Muscle of leg (tissue), 11 donors: Measurements from ENCODE around the gene CERCAM. TPM values are rescaled to one million over a fixed set of nuclear protein-coding genes. Genes with fewer than 3 reads are reported as not detected.
"Not testable (repeated sequence)": the region's sequence is repeated elsewhere in the genome, so short reads cannot be mapped to it uniquely, and the experiment has no call there.

Experiments used
- DNase-seq: peaks from one replicate; pipeline ENCODE4 v3.0.0; 2013
- H3K27ac ChIP-seq: one replicate; pipeline ENCODE4 v1.5.1; 2013; ENCODE audit warnings: mild to moderate bottlenecking, low read length, control low read depth
- H3K27me3 ChIP-seq: one replicate; pipeline ENCODE4 v1.6.1; 2013; ENCODE audit warnings: low read length; ENCODE audit not compliant: control insufficient read depth, insufficient read depth
- H3K36me3 ChIP-seq: one replicate; pipeline ENCODE4 v1.6.1; 2013; ENCODE audit warnings: low read length; ENCODE audit not compliant: control insufficient read depth, insufficient read depth
- H3K4me1 ChIP-seq: one replicate; pipeline ENCODE4 v1.6.1; 2013; ENCODE audit warnings: low read length; ENCODE audit not compliant: control insufficient read depth, insufficient read depth
- H3K4me3 ChIP-seq: one replicate; pipeline ENCODE4 v1.5.1; 2013; ENCODE audit warnings: low read length, control low read depth
- H3K9me3 ChIP-seq: replicated peaks from 2 replicates; pipeline ENCODE4 v1.6.1; 2013; ENCODE audit warnings: low read depth, low read length; ENCODE audit not compliant: control insufficient read depth
- WGBS: methylation state at CpG from one replicate; pipeline ENCODE4 v1.1.5; 2013; ENCODE audit warnings: missing lambda C conversion rate; ENCODE audit not compliant: insufficient coverage; 5-methylcytosine and 5-hydroxymethylcytosine counted together
- polyA plus RNA-seq, 8 donors: library from polyadenylated mRNA; unstranded; fragments of 120-200 nt; gene quantifications; one replicate each; pipeline versions ENCODE4 v1.2.1 to v1.2.3, GENCODE V29; 2013; ENCODE audit warnings: inconsistent platforms in 1 of 8, low replicate concordance in 1 of 8; ENCODE audit not compliant: insufficient read length in 8 of 8, insufficient read depth in 1 of 8
- total RNA-seq: library from RNA; stranded (reverse); fragments of 120-200 nt; gene quantifications from one replicate; pipeline ENCODE4 v1.2.4, GENCODE V29; 2013

The CERCAM gene
- total and polyA plus RNA-seq, 9 donors = 57.6 to 109 (median 95.6) TPM

DNA sequence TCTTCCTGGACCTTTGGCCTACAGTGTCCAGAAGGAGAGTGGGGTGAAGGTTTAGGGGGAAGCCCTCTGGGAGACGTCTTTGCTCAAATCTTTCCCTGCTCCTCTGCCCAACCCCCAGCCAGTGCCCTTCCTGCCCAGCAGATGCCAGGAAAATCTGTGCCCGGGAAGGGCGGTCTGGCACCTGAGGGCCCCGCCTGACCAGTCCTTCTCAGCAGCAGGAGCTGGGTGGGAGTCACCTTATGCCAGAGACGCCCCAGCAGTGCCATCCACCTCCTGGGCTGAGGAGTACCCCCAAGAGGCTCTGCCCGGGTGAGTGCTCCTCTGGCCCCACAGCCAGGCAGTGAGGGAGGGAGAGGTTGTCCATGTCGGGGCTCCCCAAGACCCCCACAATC, 14.9 kb upstream of the CERCAM start:
- no peaks in the 10 kb centered on the region for H3K9me3 ChIP-seq
- peaks cover 34% of the 10 kb centered on the region for H3K4me1 ChIP-seq
- H3K36me3 ChIP-seq = no peaks in the 10 kb centered on the region
- H3K27ac ChIP-seq = no peak overlapping the region
- WGBS = 72% methylated on average over 5 of the region's 7 CpGs
- peaks cover 2% of the 10 kb centered on the region for H3K27me3 ChIP-seq
- H3K4me3 ChIP-seq = no peak overlapping the region
- no peak for DNase-seq

- DNase-seq = no peak
- 58% methylated on average over 7 of the region's 9 CpGs for WGBS
- peaks cover 44% of the 10 kb centered on the region for H3K4me1 ChIP-seq
- H3K4me3 ChIP-seq = no peak overlapping the region
- H3K9me3 ChIP-seq = no peaks in the 10 kb centered on the region
- peak overlapping the region; percentile 7 for H3K27ac ChIP-seq
- no peaks in the 10 kb centered on the region for H3K36me3 ChIP-seq
- peaks cover 2% of the 10 kb centered on the region for H3K27me3 ChIP-seq
Measured at GRCh38 chr9:128406848-128407391, 13.7 kb upstream of the CERCAM start.

DNA sequence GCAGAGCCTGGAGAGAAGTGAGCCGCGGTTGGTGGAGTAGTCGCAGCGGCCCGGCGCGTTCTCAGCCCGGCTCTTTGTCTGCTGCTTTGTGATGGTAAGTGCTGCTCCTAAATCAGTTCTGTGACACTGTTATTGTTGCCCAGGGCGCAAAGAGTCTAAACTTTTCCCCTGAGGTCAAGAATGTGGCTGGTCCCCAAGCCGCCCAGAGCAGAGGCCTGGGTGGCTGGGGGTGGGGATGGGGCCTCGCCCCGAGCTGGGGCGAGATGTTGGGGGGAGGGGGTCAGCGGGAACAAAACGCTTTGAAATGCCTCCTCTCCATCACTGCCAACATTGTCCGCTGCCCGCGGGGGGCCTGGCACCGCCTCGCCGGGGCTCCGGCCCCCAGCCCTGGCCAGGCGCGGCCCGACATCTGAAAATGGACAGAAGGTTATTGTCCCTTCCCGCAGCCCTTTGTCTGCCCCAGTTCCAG, 11.7 kb upstream of the CERCAM start:
- no peaks in the 10 kb centered on the region for H3K36me3 ChIP-seq
- no peak overlapping the region for H3K27ac ChIP-seq
- H3K9me3 ChIP-seq = no peaks in the 10 kb centered on the region
- 36% methylated on average over 13 of the region's 26 CpGs for WGBS
- H3K4me3 ChIP-seq = no peak overlapping the region
- DNase-seq = no peak
- peaks cover 51% of the 10 kb centered on the region for H3K4me1 ChIP-seq
- H3K27me3 ChIP-seq = peaks cover 2% of the 10 kb centered on the region

- Histone ChIP-seq H3K36me3 (no peaks in the 10 kb centered on the region), H3K9me3 (no peaks in the 10 kb centered on the region), H3K4me1 (peaks cover 51% of the 10 kb centered on the region), H3K27ac (no peak overlapping the region), H3K27me3 (peaks cover 2% of the 10 kb centered on the region), H3K4me3 (no peak overlapping the region)
- 47% methylated on average over 4 of the region's 8 CpGs for WGBS
- DNase-seq = no peak
Measured at GRCh38 chr9:128409450-128409849, 11.2 kb upstream of the CERCAM start.

DNA sequence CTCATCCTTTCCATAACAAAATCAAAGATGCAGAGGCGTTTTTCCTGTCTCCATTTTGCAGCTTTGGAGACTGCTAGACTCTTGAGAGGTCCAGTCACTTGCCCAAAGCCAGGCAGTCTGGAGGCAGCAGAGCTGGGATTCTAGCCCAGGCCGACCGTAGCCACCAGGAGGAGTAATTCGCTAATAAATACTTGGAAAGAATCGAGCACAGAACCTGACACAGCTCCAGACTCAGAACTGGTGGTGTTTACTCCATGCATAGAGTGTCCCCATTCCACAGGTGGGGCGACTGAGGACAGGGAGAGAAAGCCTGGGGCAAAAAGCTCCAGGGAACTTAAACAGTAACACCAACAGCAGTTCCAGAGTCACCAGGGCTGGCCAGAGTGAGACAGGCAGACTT, 10.7 kb upstream of the CERCAM start:
- Histone ChIP-seq H3K36me3 (no peaks in the 10 kb centered on the region), H3K27ac (no peak overlapping the region), H3K27me3 (peaks cover 2% of the 10 kb centered on the region), H3K4me1 (peaks cover 51% of the 10 kb centered on the region), H3K9me3 (no peaks in the 10 kb centered on the region), H3K4me3 (no peak overlapping the region)
- WGBS = 27% methylated on average over 6 of the region's 6 CpGs
- peak; percentile 75 for DNase-seq

- Histone ChIP-seq H3K36me3 (no peaks in the 10 kb centered on the region), H3K4me1 (peaks cover 50% of the 10 kb centered on the region), H3K9me3 (no peaks in the 10 kb centered on the region), H3K4me3 (no peak overlapping the region), H3K27ac (peak overlapping the region; percentile 65), H3K27me3 (peaks cover 8% of the 10 kb centered on the region)
- peak; percentile 87 for DNase-seq
- 29% methylated on average over 10 of the region's 11 CpGs for WGBS
Measured at GRCh38 chr9:128411364-128412119, 9.1 kb upstream of the CERCAM start.

DNA sequence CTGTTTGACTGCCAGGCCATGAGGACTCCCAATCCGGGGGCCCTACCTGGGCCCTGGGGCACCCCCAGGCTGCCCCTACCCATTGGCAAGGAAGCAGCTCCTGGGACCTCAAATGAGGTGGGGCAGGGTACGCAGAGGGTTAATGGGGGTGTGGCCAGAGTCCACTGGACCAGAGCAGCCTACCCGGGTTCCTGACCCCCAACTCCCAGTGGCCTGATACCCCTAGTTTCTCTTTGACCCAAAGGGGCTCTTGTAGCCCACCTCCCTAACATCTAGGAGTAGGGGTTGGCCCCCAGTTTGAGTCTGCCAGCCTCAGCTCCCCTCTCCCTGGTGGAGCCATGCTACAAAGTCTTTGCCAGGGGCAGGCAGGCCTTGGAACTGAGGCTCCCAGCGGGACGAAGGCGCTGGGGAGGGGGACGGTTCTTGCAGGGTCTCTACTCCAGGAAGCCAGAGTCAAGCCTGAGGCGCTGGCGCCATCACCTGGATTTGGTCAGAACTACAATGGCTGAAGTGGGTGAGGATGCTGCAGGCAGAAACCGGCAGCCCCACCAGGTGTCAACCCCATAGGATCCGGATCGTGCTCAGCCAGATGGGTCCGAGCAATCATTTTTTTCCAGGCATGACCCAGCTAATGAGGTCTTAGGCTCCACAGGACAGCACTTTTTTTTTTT, 8.4 kb upstream of the CERCAM start:
- Histone ChIP-seq H3K27me3 (peaks cover 9% of the 10 kb centered on the region), H3K9me3 (no peaks in the 10 kb centered on the region), H3K4me1 (peaks cover 43% of the 10 kb centered on the region), H3K36me3 (no peaks in the 10 kb centered on the region), H3K27ac (peak overlapping the region; percentile 65), H3K4me3 (no peak overlapping the region)
- peak; percentile 77 for DNase-seq
- 6% methylated on average over 11 of the region's 13 CpGs for WGBS

DNA sequence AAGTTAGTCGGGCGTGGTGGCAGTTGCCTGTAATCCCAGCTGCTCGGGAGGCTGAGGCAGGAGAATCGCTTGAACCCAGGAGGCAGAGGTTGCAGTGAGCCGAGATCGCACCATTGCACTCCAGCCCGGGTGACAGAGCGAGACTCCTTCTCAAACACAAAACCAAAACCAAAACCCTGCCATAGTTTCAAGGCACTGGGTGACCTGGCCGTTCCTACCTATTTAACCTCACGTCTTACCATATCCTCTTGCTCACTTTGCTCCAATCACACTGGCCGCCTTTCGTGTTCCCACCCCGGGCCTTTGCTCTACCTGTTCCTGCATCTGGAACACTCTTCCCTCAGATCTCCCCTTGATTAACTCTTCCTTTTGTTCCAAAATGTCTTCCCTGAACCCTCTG, 6.9 kb upstream of the CERCAM start:
- H3K27me3 ChIP-seq, DNase-seq, H3K4me3 ChIP-seq, H3K9me3 ChIP-seq, H3K27ac ChIP-seq, H3K36me3 ChIP-seq: not testable (repeated sequence)
- 88% methylated on average over 13 of the region's 13 CpGs for WGBS
- peaks cover 32% of the 10 kb centered on the region for H3K4me1 ChIP-seq

DNA sequence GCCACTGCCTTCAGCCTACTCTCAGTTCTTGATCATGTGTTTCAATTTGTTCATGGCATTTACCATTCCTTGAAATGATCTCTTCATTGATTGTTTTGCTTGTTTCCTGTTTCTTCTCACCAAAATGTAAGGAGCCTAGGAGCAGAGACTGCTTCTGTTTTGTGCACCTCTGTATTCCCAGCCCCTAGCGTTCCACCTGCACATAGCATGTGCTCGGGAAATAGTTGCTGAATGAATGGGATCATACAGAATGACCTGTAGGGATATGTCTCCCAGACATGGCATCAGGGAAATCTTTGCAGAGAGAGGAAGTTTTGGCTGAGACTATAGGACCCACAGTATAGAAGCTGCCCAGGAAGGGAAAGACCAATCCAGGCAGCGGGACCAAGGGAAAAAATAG, 6.2 kb upstream of the CERCAM start:
- DNase-seq = no peak
- H3K4me3 ChIP-seq = no peak overlapping the region
- H3K36me3 ChIP-seq = no peaks in the 10 kb centered on the region
- H3K27me3 ChIP-seq = peaks cover 16% of the 10 kb centered on the region
- H3K27ac ChIP-seq = no peak overlapping the region
- H3K9me3 ChIP-seq = no peaks in the 10 kb centered on the region
- 63% methylated on average over 1 of the region's 3 CpGs for WGBS
- peaks cover 33% of the 10 kb centered on the region for H3K4me1 ChIP-seq

GRCh38 chr9:128415281-128415680, 5.4 kb upstream of the CERCAM start:
- peaks cover 18% of the 10 kb centered on the region for H3K27me3 ChIP-seq
- no peaks in the 10 kb centered on the region for H3K36me3 ChIP-seq
- DNase-seq = no peak
- H3K4me3 ChIP-seq = no peak overlapping the region
- no peaks in the 10 kb centered on the region for H3K9me3 ChIP-seq
- 70% methylated on average over 2 of the region's 2 CpGs for WGBS
- no peak overlapping the region for H3K27ac ChIP-seq
- H3K4me1 ChIP-seq = peaks cover 32% of the 10 kb centered on the region
